NCI-H146 treated with DMSO at 0.1 percent for 48 hours (cell line): ENCODE measurements around the gene FFAR2.
"Not testable (repeated sequence)": the region's sequence is repeated elsewhere in the genome, so short reads cannot be mapped to it uniquely, and the experiment has no call there.

Experiments used
- DNase-seq: peaks from one replicate; lab custom pipeline; 2025; ENCODE audit not compliant: unreplicated experiment; lab: John Stamatoyannopoulos, UW

FFAR2 gene

DNA sequence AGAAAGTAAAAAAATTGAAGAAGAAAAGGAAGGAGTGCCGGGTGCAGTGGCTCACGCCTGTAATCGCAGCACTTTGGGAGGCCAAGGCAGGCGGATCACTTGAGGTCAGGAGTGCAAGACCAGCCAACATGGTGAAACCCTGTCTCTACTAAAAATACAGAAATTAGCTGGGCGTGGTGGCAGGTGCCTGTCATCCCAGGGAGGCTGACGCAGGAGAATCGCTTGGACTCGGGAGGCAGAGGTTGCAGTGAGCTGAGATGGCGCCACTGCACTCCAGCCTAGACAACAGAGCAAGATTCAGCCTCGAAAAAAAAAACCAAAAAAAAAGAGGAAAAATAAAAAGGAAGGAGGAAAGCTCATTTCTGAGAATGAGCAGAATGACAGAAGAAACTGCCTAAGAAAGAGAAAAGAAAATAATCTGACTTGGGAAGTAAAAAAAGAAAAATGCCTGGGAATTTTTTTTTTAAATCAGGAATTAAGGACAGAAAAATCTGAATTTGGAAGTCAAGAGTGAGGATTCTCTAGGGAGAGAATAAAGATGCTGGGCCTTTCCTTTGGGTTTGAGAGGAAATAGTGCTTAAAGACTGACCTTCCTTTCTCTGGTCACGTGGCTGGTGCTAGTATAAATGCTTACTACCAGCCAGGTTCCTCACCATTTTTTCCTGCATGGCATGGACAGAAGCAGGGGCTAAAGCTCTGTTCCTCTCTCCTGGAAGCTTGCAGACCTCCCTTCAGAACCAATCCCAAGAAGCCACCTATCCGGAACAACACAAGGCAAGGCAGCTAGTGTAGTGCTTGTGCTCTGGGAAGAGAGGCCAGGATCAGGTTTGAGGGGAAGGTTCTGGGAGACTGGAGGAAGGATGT, at the start of gene FFAR2:
Gene FFAR2, plus strand, starts transcription at position 652 of the 864 bp plus-strand sequence. CDS start 1,458 bp downstream, outside the sequence.
- no peak for DNase-seq

DNA sequence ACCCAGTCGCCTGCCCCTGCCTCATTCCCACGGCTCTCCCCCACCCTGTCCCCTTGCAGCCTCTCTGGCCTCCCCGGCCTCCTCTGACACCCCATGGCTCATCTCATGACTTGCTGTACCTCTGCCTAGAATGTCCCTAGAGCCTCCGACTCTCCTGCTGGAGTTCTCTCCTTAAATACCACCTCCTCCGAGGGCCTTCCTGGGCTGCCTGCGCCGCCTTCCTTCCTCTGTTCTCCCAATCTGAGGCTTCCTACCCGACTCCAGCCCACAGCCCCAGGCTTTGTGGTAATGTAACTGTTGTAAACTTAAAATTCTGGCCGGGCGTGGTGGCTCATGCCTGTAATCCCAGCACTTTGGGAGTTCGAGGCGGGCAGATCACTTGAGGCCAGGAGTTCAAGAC, 49.5 kb upstream of the FFAR2 start:
- DNase-seq = no peak

DNA sequence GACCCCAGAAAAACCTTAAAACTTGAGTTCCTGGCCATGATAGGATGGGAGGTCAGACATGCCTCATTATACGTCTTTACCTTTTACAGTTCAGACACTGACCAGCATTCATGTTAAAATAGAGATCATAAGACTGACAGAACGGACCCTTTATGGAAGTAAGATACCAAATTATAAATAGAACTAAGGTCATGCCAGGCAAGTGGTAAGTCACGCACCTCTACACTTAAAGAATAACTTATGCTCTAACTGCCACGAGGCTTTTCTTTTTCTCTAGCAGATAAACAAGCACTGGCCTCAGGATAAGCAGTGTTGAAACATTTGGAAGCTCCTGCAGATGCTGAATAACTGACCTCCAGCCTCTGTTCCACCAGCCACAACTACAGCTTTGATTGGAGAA, 48.8 kb upstream of the FFAR2 start:
- no peak for DNase-seq

DNA sequence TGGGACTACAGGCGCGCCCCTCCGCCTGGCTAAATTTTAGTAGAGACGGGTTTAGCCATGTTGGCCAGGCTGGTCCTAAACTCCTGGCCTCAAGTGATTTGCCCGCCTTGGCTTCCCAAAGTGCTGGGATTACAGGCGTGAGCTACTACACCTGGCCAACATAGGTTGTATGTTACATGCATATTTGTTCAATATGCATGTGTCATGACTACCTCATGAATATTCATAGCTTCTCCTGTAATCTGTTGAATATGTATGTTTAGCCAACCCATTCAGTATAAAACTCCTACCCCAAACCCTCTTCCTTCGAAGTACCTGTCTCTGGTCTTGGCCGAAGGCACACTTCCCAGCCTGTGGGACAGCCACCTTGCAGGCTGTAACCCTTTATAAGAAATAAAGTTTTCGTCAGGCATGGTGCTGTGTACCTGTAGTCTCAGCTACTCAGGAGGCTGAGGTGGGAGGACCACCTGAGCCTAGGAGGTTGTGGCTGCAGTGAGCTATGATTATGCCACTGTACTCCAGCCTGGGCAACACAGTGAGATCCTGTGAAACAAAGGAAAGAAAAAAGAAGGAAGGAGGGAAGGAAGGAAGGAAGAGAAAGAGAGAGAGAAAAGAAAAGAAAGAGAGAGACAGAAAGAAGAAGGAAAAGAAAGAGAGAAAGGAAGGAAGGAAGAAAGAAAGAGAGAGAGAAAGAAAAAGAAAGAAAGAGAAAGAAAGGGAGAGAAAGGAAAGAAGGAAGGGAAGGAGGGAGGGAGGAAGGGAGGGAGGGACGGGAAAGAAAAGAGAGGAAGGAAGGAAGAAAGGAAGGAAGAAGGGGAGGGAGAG, 47.9 kb upstream of the FFAR2 start:
- no peak for DNase-seq

DNA sequence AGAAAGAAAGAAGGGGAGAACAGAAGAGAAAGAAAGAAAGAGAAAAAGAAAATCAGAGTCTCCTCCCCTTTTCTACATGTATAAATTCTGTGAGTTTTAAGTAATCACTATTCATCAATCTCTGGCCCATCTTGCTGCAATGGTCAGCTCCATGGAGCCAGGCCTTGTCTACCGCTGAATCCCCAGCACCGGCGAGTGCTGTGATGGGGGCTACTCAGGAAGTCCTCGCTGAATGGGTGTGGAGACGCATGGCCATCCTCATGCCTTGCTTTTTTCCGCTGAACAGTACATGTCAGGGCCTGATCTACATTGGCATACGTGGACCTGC, 47.3 kb upstream of the FFAR2 start:
- no peak for DNase-seq

DNA sequence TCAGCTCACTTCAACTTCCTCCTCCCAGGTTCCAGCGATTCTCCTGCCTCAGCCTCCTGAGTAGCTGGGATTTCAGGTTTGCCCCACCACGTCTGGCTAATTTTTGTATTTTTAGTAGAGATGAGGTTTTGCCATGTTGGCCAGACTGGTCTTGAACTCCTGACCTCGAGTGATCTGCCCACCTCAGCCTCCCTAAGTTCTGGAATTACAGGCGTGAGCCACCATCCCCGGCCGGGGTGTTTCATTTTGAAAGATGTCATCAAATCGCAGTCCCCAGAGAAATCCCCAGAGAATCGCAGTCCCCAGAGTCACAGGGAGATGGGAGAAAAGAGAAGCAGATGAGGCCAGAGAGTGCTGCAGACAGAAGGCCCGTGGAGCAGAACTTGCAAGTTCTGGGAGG, 46.6 kb upstream of the FFAR2 start:
- not testable (repeated sequence) for DNase-seq

DNA sequence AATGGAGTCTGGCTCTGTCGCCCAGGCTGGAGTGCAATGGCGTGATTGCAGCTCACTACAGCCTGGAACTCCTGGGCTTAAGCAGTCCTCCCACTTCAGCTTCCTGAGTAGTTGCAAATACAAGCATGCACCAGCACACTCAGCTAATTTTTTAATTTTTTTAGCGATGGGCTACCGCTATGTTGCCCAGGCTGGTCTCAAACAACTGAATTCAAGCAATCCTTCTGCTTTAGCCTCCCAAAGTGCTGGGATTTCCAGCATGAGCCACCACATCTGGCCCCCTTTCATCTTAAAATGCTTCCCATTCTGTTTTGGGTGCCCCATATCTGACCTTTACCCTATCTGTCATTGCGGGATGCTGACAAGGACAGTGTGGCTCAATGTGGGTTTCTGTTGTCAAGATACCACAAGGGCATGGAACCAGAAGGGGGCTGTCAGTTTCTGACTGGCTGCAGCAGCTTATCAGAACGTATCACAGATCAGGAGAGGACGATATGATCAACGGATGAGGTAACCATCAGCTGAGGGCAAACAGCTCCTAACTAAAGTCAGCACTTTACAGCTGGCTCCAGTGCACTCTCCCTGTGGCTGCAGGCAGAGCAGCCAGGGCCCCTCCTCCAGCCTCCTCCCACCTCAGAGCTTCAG, 44.8 kb upstream of the FFAR2 start:
- DNase-seq = no peak

DNA sequence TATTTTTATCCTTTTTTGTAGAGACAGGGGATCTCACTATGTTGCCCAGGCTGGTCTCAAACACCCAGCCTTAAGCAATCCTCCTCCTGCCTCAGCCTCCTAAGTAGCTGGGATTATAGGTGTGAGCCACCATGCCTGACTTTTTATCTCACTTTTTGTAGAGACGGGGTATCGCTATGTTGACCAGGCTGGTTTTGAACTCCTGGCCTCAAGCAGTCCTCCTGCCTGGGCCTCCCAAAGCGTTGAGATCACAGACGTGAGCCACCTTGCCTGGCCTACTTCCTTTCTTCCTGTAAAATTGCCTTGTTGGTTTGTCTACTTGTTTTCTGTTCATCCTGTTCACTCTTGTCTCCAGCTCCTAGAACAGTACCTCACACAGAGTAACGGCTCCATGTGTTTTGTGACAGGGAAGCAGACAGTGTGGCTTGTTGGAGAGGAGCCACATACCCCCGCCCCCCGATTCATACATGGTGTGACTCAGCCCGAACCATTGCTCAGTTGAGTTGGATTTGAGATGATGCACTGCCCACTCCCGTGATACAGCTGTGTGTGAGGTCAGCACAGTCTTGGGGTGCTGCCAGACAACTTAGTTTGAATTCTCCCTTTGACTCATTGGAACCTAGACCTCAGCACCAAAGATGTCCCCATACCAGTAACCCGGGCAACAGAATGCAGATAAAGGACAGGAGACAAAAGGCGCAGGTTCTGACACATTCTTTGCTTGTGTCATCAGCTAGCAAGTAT, 43.0 kb upstream of the FFAR2 start:
- DNase-seq = no peak

DNA sequence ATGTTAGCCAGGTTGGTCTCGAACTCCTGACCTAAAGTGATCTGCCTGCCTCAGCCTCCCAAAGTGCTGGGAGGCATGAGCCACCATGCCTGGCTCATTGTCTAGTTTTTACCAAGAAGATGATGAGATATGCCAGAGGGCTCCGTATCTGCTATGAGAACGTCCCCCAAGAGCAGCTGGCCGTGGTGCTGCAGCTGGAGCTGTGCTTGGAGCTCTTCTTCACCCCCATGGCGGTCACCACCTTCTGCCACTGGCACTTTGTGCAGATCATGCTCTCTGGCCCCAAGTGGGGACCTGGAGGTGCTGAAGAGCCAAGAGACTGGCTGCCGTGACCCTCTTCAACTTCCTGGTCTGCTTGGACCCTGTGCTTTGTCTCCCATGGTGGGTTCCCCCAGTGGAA, 40.4 kb upstream of the FFAR2 start:
- DNase-seq = no peak

DNA sequence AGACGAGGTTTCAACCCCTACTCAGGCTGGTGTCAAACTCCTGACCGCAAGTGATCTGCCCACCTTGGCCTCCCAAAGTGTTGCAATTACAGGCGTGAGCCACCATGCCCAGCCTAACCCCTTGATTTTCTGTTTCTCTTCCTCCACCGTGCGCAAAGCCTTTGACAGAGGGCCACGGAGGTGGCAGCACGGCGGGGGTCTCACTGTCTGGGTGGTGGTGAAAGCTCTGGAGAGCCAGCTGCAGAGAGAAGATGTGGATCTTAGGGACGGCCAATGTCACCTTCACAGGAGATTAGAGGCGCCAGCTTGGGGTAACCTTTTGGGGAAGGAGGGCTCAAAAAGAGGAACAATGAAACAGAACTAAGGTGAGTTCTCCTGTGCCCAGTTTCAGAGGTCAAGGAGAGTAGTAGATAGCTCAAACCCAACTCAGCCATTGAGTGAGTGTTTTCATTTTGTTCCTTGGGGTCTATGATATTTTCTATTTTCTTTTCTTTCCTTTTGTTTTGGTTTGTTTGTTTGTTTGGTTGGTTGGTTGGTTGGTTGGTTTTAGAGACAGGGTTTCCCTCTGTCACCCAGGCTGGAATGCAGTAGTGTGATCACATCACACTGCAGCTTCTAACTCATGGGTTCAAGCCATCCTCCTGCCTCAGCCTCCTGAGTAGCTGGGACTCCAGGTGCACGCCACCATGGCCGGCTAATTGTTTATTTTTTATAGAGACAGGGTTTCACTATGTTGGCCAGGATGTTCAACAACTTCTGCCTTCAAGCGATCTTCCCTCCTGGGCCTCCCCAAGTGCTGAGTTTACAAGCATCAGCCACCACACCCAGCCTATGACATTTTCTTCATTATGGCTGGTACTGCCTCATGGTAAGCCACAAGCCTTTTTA, 39.5 kb upstream of the FFAR2 start:
- DNase-seq = no peak

DNA sequence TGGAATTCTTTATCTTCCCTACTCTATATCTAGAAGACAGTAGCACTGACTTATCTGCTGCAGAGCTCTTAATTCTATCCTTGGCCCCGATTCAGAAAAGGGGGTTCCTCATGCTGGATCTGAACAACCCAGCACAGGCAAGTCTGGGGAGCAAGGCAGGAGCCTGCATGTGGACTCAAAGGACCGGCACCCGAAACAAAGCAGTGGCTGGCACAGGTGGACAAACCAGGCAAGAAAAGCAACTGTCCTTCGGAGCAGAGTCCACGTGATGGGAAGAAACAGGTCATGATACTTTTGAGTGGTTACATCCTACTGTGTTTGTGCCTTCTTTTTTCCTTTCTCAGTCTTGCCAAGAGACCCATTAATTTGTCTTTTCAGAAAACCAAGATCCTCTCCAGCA, 38.9 kb upstream of the FFAR2 start:
- DNase-seq = no peak

DNA sequence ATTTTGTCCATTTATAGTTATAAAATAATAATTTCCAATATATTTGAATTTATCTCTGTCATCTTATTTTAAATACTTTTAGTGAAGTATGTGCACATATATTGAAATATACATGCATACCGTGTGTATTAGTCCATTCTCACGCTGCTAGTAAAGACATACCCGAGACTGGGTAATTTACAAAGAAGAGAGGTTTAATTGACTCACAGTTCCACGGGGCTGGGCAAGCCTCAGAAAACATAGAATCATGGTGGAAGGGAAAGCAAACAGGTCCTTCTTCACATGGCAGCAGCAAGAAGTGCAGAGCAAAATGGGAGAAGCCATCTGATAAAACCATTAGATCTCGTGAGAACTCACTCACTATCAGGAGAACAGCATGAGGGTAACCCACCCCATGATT, 37.6 kb upstream of the FFAR2 start:
- no peak for DNase-seq

DNA sequence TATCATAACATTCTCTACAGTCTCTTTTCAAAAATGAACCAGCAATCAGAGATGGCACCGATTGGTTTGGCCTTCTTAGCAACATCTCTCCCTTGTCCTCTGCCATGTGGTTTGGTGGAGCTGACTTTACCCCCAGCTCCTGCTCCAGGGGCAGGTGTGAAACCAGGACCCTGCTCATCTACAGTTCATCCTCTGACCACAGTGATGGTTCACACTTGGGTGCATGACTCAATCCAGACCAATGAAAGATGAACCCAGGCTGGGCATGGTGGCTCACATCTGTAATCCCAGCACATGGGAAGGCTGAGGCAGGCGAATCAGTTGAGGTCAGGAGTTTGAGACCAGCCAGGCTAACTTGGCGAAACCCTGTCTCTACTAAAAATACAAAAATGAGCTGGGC, 33.6 kb upstream of the FFAR2 start:
- DNase-seq = no peak

DNA sequence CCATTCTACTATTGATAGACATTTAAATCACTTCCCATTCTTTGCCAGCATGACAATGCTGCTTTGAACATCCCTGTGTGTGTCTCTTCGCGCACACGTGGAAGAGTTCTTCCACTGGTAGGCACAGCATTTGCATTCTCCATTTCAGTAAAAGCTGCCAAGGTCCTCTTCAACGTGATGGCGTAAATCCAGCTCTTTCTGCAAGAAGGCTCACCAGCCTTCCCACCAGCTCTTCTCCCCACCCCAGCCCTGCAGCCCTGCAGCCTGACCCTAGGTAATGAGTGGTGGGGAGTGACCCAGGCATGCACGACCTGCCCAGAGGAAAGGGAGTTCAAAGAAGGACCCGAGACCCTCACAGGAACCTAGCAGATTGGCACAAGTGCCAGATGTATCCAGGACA, 31.7 kb upstream of the FFAR2 start:
- no peak for DNase-seq

DNA sequence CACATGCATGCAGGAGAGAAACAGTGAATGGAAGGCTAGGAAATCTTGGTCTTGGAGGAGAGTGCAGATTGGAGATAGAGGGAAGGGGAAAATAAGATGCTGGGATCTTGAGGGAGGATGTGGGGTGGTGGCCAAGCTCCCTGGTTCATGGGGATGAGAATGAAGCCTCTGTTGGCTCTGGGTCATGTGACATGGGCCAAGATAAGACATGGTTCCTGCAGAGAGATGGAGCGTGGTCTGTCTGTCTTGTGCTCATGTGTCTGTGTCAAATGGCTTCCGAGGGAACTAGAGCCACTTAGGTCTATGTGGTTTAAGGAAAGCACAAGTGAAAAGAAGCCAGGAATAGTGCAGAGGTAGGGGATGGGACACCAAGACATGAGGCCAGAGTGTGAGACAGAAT, 30.8 kb upstream of the FFAR2 start:
- DNase-seq = no peak

DNA sequence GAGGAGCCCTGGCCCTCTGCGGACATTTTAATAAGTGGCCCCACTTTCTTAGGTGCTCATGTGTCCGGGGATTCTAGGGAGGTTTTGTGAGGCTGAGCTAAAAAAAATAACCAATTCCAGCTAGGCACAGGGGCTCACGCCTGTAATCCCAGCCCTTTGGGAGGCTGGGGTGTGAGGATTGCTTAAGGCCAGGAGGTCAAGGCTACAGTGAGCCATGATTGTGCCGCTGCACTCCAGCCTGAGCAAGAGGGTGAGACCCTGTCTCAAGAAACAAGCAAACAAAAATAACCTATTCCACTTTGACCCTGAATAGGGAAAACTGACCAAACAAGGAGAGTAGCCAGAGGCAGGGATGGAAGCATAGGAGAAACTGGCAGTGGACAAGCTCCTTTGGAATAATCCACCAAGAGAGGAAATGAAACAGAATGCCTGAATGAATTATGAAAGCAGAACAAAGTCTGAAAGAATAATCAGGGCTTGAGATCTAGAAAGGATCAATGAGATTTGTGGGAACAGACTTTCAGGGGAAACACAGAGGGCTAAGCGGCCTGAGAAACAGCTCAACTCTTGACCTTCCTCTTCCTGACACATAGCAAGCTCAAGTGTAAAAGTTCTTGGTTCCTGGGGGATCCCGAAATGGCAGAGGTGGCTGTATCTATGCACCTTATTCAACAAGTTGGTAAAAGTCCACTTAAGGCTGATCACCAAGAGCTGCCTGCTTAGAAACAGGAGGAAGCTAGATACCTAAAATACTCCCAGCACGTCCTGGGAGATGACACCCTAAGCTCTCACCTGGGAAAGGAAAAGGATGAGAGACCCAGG, 30.1 kb upstream of the FFAR2 start:
- no peak for DNase-seq

DNA sequence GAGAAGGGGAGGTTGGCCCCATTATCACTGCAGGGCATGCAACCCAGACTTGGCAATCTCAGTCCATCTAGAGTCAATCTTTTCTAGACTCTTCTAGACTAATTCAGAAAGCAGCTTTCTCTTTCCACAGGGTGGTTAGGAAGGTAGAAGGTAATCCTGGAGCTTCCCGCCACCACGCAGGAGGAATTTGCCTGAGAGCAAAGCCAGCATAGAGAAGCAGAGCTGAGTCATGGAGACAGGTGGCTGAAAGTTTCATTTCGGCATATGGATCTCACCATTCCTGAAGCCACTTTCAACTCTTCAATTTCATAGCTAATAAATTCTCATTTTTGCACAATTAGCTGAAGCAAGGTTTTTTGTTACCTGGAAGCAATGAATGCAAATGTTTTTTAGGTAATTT, 29.0 kb upstream of the FFAR2 start:
- no peak for DNase-seq

DNA sequence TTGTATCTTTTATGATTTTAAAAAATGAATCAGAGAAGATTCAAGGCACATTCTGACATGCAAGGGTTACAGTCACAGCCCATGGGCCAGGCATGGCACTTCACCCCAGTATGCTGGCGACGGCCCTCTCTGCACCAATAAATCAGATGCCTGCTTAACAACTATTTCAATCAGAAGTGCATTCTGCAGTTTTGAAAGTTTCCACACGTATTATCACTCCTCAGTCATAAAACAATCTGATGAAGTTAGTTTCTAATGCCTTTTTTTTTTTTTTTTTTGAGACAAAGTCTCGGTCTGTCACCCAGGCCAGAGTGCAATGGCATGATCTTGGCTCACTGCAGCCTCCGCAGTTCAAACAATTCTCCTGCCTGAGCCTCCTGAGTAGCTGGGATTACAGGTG, 28.3 kb upstream of the FFAR2 start:
- no peak for DNase-seq

DNA sequence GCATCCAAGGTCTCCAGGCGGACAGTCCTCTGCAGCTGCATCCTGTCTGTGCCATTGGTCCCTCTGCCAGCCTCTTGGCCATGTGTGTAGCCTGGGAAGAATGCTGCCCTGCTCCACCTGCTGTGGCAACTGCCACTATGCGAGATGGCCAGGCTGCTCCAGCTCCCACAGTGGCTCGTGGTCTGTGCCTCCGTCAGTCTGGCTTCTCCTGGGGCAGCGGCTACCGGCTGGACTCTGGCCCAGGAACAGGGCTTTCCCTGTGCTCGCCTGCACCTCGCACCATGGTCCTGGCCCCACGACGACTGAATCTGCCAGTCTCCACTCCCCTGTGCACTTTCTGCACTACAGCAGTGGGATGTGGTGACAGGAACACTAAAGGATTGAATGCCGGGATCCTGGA, 26.7 kb upstream of the FFAR2 start:
- DNase-seq = no peak
